Gastrocnemius medialis (tissue), 4 donors: ENCODE measurements around the gene MAGI1. TPM values are rescaled to one million over a fixed set of nuclear protein-coding genes. Genes with fewer than 3 reads are reported as not detected.

Experiments
- ATAC-seq, 2 donors: fragments of 150-250 bp; one replicate each; pipeline ENCODE4 v1.9.1; 2016
- DNase-seq, 2 donors: peaks; one replicate each; pipeline ENCODE4 v3.0.0-alpha.2; 2019
- H3K27ac ChIP-seq, 4 donors: fragments of 200-600 bp; sonication (generic); 1 replicate in 1 of 4; 2 replicates in 3 of 4; pipeline ENCODE4 v1.5.1; 2016 to 2018; ENCODE audit warnings: mild to moderate bottlenecking in 2 of 4, moderate library complexity in 1 of 4
- H3K27me3 ChIP-seq, 3 donors: fragments of 200-600 bp; sonication (generic) in 2 of 3; 1 replicate in 1 of 3; 2 replicates in 2 of 3; pipeline versions ENCODE4 v1.5.1 to v1.6.0; 2016 to 2019; ENCODE audit warnings: mild to moderate bottlenecking in 1 of 3, moderate library complexity in 1 of 3
- H3K36me3 ChIP-seq, 2 donors: fragments of 200-600 bp; sonication (generic) in 1 of 2; one replicate each; pipeline ENCODE4 v1.5.1; 2017 to 2018
- H3K4me1 ChIP-seq, 2 donors: fragments of 200-600 bp; sonication (generic) in 1 of 2; one replicate each; pipeline ENCODE4 v1.5.1; 2016 to 2017; ENCODE audit warnings: mild to moderate bottlenecking in 2 of 2
- H3K4me3 ChIP-seq, 4 donors: fragments of 200-600 bp; sonication (generic) in 3 of 4; 1 replicate in 1 of 4; 2 replicates in 3 of 4; pipeline ENCODE4 v1.5.1; 2016 to 2019; ENCODE audit warnings: mild to moderate bottlenecking in 2 of 4
- H3K9me3 ChIP-seq, 3 donors: fragments of 200-600 bp; sonication (generic) in 2 of 3; 1 replicate in 1 of 3; 2 replicates in 2 of 3; pipeline ENCODE4 v1.5.1; 2016 to 2019
- POLR2A ChIP-seq, 2 donors: fragments of 450-650 bp; IDR thresholded peaks; one replicate each; pipeline ENCODE4 v1.6.1; 2017; ENCODE audit warnings: antibody characterized with exemption in 2 of 2, mild to moderate bottlenecking in 2 of 2, moderate library complexity in 2 of 2
- in situ Hi-C, 4 donors: fragments of 200-750 bp; cut with MboI; loops; one replicate each; pipeline versions ENCODE4 v1.15.0 to v1.8.0; 2017; ENCODE audit warnings: low sequenced_read_pairs in 4 of 4
- intact Hi-C: fragments of 100-400 bp; cut with DNase I; formaldehyde crosslinking; loops from one replicate; pipeline ENCODE4 v1.15.1; 2023; ENCODE audit warnings: low total_unique reads
- total RNA-seq, 4 donors: library from RNA; depleted of rRNA; stranded (reverse); fragments of >200 nt; gene quantifications; one replicate each; pipeline versions ENCODE4 v1.1.0 to v1.2.3, GENCODE V29; 2016
- TF ChIP-seq, protein P1 (sequence below), 5 experiments: fragments of 450-650 bp in 3 of 5; fragments of 200-600 bp in 2 of 5; sonication (generic) in 2 of 5; IDR thresholded peaks in 4 of 5; conservative IDR thresholded peaks in 1 of 5; 1 replicate in 4 of 5; 2 replicates in 1 of 5; pipeline ENCODE4 v1.5.1; 2016 to 2019; ENCODE audit warnings: antibody characterized with exemption in 5 of 5, mild to moderate bottlenecking in 3 of 5, moderate library complexity in 3 of 5

The MAGI1 gene
- total RNA-seq, 4 donors from 2014 or later, result 2.6 to 7.5 (median 3.9) TPM

DNA sequence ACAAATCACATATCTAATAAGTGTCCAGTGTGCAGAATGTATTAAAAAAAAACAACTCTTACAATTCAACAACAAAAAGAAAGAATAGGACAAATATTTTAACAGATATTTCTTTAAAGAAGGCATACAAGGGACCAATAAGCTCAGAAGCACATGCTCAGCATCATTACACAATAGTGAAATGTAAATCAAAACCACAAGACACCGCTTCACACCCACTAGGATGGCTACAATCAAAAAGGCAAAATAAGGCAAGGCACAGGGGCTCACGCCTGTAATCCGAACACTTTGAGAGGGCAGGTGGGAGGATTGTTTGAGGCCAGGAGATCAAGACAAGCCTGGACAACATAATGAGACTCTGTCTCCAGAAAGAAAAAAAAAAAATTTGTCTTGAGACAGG is 255.6 kb downstream of the MAGI1 start:
- intact Hi-C loops, result no loop called here
- in situ Hi-C loops, result loop anchor here (5.0 to 10.0 kb wide), 3 partner anchors 352 to 362 kb away; no protein-coding TSS in a partner anchor
- TF ChIP-seq, protein P1, sequence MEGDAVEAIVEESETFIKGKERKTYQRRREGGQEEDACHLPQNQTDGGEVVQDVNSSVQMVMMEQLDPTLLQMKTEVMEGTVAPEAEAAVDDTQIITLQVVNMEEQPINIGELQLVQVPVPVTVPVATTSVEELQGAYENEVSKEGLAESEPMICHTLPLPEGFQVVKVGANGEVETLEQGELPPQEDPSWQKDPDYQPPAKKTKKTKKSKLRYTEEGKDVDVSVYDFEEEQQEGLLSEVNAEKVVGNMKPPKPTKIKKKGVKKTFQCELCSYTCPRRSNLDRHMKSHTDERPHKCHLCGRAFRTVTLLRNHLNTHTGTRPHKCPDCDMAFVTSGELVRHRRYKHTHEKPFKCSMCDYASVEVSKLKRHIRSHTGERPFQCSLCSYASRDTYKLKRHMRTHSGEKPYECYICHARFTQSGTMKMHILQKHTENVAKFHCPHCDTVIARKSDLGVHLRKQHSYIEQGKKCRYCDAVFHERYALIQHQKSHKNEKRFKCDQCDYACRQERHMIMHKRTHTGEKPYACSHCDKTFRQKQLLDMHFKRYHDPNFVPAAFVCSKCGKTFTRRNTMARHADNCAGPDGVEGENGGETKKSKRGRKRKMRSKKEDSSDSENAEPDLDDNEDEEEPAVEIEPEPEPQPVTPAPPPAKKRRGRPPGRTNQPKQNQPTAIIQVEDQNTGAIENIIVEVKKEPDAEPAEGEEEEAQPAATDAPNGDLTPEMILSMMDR (IDR thresholded peaks at IDR 0.05 in 4 of 5, conservative IDR thresholded peaks at IDR 0.05 in 1 of 5), result no peak
- no peak for TF ChIP-seq POLR2A (IDR thresholded peaks at IDR 0.05)
- no peaks in the 10 kb centered on the region for H3K36me3 ChIP-seq
- H3K4me3 ChIP-seq, result no peak overlapping the region
- H3K4me1 ChIP-seq, result peaks cover 0 to 19% of the 10 kb centered on the region in 2 donors
- ATAC-seq (no peak), DNase-seq (no peak)
- no peaks in the 10 kb centered on the region for H3K9me3 ChIP-seq
- H3K27me3 ChIP-seq, result no peaks in the 10 kb centered on the region
- no peak overlapping the region for H3K27ac ChIP-seq

DNA sequence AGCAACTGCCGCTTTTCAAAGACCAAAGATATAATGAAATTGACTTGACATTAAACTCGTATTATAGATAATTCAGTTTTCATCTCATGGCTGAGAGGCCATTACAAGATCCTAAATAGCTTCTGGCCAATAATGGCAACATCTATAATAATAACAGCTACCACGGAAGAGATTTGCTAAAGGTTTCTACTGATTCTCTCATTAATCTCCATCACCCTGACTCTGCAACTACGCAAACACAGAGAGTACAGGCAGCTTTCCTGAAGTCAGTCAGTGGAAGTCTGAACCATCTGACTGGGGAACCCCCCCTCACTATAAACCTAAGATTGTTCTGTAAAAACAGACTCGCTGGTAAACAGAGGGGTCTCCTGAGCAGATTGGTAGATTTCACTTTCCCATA is 257.1 kb downstream of the MAGI1 start:
- no peak for DNase-seq
- in situ Hi-C loops, result loop anchor here (5.0 to 10.0 kb wide), 3 partner anchors 353 to 363 kb away; no protein-coding TSS in a partner anchor
- TF ChIP-seq, protein P1 (IDR thresholded peaks at IDR 0.05 in 4 of 5, conservative IDR thresholded peaks at IDR 0.05 in 1 of 5), result no peak
- no peak for TF ChIP-seq POLR2A (IDR thresholded peaks at IDR 0.05)

DNA sequence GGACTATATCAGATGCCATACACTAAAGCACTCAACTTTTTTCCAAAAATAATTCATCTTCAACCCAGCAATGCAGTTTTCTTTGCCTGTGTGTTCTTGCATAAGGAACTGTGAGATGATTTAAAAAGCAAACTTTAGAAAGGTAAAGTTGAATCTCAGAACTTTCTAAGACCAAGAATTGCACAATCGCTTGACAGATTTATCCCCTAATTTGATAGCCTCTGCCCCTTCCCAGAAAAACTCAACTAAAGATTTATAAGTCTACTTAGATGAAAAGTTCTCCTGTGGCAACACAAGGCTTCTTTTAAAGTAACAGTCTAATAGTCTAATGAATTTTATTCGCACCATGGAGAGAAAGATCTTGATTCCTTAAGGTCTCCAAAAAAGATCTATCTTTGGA is 259.3 kb downstream of the MAGI1 start:
- in situ Hi-C loops (no loop called here), intact Hi-C loops (no loop called here)
- ATAC-seq (no peak), DNase-seq (no peak)
- H3K4me3 ChIP-seq, result no peak overlapping the region
- no peak overlapping the region for H3K27ac ChIP-seq
- no peaks in the 10 kb centered on the region for H3K27me3 ChIP-seq
- no peaks in the 10 kb centered on the region for H3K9me3 ChIP-seq
- no peaks in the 10 kb centered on the region for H3K36me3 ChIP-seq
- H3K4me1 ChIP-seq, result peaks cover 0 to 15% of the 10 kb centered on the region in 2 donors
- TF ChIP-seq POLR2A (IDR thresholded peaks at IDR 0.05), result no peak
- TF ChIP-seq, protein P1 (IDR thresholded peaks at IDR 0.05 in 4 of 5, conservative IDR thresholded peaks at IDR 0.05 in 1 of 5), result no peak

More for the DNA sequence above, 257.1 kb downstream of the MAGI1 start:
- peaks cover 0 to 15% of the 10 kb centered on the region in 2 donors for H3K4me1 ChIP-seq
- H3K4me3 ChIP-seq, result no peak overlapping the region
- no peak for ATAC-seq
- H3K36me3 ChIP-seq, result no peaks in the 10 kb centered on the region
- H3K27me3 ChIP-seq, result no peaks in the 10 kb centered on the region
- intact Hi-C loops, result no loop called here
- no peaks in the 10 kb centered on the region for H3K9me3 ChIP-seq
- H3K27ac ChIP-seq, result no peak overlapping the region

DNA sequence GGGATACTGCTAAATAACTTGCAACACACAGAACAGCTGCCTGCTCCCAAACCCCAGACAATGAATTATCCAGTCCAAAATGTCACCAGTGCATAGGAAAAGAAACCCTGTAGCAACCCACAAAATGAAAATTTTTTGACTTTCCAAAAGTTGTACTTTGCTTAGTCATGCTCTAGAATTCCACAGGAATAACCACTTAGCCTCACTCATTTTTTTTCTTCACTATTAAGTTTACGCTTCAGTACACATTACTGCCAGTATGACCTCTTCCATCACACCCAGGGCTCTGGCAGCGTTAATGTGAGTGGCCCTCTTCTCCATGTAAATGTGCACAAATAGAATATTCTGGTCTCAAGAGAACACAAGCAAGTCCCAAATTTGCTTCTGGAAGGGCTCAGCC is 259.8 kb downstream of the MAGI1 start:
- Histone ChIP-seq H3K9me3 (no peaks in the 10 kb centered on the region), H3K4me1 (peaks cover 0 to 15% of the 10 kb centered on the region in 2 donors), H3K27ac (no peak overlapping the region), H3K36me3 (no peaks in the 10 kb centered on the region), H3K27me3 (no peaks in the 10 kb centered on the region), H3K4me3 (no peak overlapping the region)
- ATAC-seq, result no peak
- no peak for DNase-seq
- TF ChIP-seq, protein P1 (IDR thresholded peaks at IDR 0.05 in 4 of 5, conservative IDR thresholded peaks at IDR 0.05 in 1 of 5), result no peak
- TF ChIP-seq POLR2A (IDR thresholded peaks at IDR 0.05), result no peak
- in situ Hi-C loops, result no loop called here
- intact Hi-C loops, result no loop called here

DNA sequence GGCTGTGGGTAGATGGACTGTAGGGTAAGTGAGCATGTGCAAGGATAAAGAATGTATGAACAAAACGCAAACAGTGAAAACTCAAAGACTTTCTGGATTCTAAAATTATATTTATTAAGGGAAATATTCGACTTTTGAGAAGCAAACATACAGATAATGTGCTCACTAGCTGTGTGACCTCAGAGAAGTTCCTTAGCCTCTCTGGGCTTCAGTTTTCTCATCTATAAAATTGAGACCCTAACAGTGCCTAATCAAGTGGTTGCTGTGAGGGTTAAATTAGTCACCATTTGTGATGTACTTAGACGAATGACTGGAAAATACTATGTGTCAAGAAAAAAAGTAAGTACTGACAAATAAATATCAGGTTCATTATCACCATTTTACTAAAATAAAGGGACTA is 261.7 kb downstream of the MAGI1 start:
- no peaks in the 10 kb centered on the region for H3K9me3 ChIP-seq
- H3K27me3 ChIP-seq, result no peaks in the 10 kb centered on the region
- DNase-seq (no peak), ATAC-seq (no peak)
- H3K27ac ChIP-seq, result no peak overlapping the region
- intact Hi-C loops (no loop called here), in situ Hi-C loops (no loop called here)
- H3K4me1 ChIP-seq, result peaks cover 0 to 15% of the 10 kb centered on the region in 2 donors
- no peak for TF ChIP-seq POLR2A (IDR thresholded peaks at IDR 0.05)
- TF ChIP-seq, protein P1 (IDR thresholded peaks at IDR 0.05 in 4 of 5, conservative IDR thresholded peaks at IDR 0.05 in 1 of 5), result no peak
- H3K4me3 ChIP-seq, result no peak overlapping the region
- H3K36me3 ChIP-seq, result no peaks in the 10 kb centered on the region
